Stomach smooth muscle (tissue), 2 donors: ENCODE data around the gene PDE6B.

Source experiments
- H3K27ac ChIP-seq: one replicate; pipeline ENCODE4 v1.7.0; 2013; ENCODE audit warnings: mild to moderate bottlenecking, low read length, inconsistent platforms
- H3K27me3 ChIP-seq, 2 donors: one replicate each; pipeline ENCODE4 v1.7.0; 2013; ENCODE audit warnings: low read length in 2 of 2; ENCODE audit not compliant: insufficient read depth in 2 of 2, control insufficient read depth in 1 of 2
- H3K36me3 ChIP-seq, 2 donors: one replicate each; pipeline ENCODE4 v1.7.0; 2013; ENCODE audit warnings: low read length in 2 of 2; ENCODE audit not compliant: control insufficient read depth in 2 of 2, insufficient read depth in 2 of 2
- H3K4me1 ChIP-seq: one replicate; pipeline ENCODE4 v1.7.0; 2013; ENCODE audit warnings: low read length; ENCODE audit not compliant: control insufficient read depth, insufficient read depth
- H3K4me3 ChIP-seq, 2 donors: one replicate each; pipeline ENCODE4 v1.7.0; 2013; ENCODE audit warnings: low read length in 2 of 2
- H3K9ac ChIP-seq, 2 donors: one replicate each; pipeline ENCODE4 v1.7.0; 2013; ENCODE audit warnings: low read length in 2 of 2, mild to moderate bottlenecking in 1 of 2
- H3K9me3 ChIP-seq, 2 donors: one replicate each; pipeline ENCODE4 v1.7.0; 2013; ENCODE audit warnings: low read length in 2 of 2; ENCODE audit not compliant: control insufficient read depth in 2 of 2
- donor health status: healthy.
- donor health status: Pancreatic carcinoma.

Gene PDE6B

DNA sequence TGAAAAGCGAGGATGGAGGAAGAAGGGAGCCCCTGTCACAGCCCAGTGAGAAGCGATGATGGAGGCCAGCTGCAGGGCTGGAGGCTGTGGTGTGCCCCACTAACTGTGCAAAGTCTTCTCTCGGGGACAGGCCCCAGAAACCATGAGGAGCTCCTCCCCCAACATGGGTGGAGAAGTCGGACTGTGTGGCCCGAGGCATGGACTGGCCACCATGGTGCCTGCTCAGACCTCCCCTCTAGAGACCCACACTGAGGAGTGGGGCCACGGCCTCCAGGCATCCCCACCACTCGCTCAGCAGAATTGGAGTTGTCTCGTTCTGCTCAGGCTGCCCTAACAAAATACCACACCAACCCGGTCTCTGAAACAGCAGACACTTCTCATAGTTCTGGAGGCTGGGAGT lies 12.2 kb upstream of the PDE6B start:
- H3K27ac ChIP-seq = no peak overlapping the region
- no peaks in the 10 kb centered on the region for H3K36me3 ChIP-seq
- no peak overlapping the region for H3K4me3 ChIP-seq
- H3K9ac ChIP-seq = no peak overlapping the region
- H3K9me3 ChIP-seq = peaks cover 0 to 5% of the 10 kb centered on the region in 2 donors
- no peaks in the 10 kb centered on the region for H3K4me1 ChIP-seq
- peaks cover 3 to 19% of the 10 kb centered on the region in 2 donors for H3K27me3 ChIP-seq

DNA sequence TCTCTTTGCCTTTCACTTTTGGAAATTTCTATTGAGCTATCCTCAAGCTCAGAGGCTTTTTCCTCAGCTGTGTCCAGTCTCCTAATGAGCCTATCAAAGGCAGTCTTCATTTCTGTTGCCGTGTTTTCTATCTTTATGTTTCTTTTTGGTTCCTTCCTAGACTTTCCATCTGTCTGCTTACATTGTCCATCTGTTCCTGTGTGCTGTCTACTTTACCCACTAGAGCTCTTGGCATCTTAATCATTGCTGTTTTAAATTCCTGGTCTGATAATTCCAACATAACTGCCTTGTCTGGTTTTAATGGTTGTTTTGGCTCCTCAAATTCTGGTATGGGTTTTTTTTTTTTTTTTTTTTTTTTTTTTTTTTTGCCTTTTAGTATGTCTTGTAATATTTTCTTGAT lies 9.3 kb upstream of the PDE6B start:
- Histone ChIP-seq H3K4me3 (no peak overlapping the region), H3K9ac (no peak overlapping the region), H3K9me3 (no peaks in the 10 kb centered on the region), H3K36me3 (no peaks in the 10 kb centered on the region), H3K27ac (no peak overlapping the region), H3K27me3 (peaks cover 0 to 10% of the 10 kb centered on the region in 2 donors), H3K4me1 (no peaks in the 10 kb centered on the region)

DNA sequence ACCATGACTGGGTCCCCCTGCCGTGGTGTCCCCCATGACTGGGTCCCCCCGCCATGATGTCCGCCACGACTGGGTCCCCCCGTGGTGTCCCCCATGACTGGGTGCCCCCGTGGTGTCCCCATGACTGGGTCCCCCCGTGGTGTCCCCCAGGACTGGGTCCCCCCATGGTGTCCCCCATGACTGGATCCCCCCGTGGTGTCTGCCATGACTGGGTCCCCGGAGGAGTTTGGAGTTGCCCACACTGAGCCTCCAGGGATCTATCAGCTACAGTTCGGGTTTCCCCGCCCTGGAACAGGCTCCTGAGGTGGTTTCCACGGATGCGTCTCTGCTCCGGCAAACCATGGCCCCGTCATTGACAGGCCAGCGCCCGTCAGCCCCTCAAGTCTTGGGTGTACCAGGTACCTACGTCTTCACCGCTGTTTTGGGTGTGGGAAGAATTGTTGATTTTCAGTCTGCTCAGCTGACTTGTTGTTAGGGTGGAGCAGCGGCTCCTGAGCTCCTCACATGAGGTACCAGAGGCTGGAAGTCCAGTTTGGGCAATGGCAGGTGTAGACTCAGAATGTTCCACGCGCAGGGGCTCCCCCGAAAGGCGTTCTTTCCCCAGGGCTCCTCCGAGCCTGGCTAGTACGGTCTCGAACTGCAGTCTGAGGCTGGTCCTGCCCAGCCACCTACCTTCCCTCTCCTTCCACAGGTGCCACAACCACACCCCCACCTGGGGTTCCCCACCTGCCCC lies 8.3 kb upstream of the PDE6B start:
- H3K9ac ChIP-seq = no peak overlapping the region
- no peaks in the 10 kb centered on the region for H3K9me3 ChIP-seq
- H3K4me1 ChIP-seq = no peaks in the 10 kb centered on the region
- H3K4me3 ChIP-seq = no peak overlapping the region
- H3K27me3 ChIP-seq = peaks cover 0 to 6% of the 10 kb centered on the region in 2 donors
- no peak overlapping the region for H3K27ac ChIP-seq
- H3K36me3 ChIP-seq = no peaks in the 10 kb centered on the region

DNA sequence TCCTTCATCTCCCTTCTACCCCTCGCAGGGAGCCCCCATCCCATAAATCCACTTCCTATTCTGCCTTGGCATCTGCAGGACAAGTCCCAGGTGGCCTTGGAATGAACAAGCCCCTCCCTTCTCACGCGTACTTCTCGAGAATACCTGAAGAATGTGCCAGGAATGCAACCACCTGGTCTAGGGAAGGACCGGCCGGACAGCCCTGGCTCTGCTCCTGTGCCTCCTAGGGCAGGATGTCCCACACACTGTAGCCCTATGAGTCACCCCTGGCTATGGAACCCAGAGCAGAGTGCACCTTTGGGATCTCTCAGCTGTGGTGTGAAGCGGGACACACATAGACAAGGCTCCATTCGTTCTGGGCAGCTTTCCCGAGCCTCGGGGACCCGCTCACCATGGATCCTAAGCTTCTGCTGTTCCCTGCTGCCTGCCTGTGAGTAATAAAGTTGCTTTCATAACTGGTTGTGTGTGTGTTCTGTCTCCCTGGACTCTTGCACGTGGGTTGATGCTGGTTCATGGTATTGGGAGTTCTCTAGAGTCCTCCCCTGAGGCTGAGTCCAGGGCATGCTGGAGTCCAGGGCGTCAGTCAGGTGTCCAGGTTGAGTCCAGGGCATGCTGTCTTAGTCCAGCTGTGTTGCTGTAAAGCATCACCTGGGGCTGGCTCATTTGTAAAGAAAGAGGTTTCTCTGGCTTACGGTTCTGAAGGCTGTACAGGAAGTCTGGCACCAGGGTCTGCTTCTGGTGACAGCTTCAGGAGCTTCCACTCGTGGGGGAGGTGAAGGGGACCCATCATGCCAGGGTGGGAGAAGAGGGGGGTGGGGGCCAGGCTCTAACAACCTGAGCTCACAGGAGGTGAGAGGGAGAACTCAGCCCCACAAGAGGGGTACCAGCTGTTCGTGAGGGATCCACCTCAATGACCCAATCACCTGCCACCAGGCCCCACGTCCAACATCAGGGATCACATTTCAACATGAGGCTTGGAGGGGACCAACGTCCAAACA lies 7.4 kb upstream of the PDE6B start:
- Histone ChIP-seq H3K27me3 (peaks cover 0 to 6% of the 10 kb centered on the region in 2 donors), H3K9me3 (no peaks in the 10 kb centered on the region), H3K9ac (no peak overlapping the region), H3K36me3 (no peaks in the 10 kb centered on the region), H3K27ac (no peak overlapping the region), H3K4me3 (no peak overlapping the region), H3K4me1 (no peaks in the 10 kb centered on the region)

DNA sequence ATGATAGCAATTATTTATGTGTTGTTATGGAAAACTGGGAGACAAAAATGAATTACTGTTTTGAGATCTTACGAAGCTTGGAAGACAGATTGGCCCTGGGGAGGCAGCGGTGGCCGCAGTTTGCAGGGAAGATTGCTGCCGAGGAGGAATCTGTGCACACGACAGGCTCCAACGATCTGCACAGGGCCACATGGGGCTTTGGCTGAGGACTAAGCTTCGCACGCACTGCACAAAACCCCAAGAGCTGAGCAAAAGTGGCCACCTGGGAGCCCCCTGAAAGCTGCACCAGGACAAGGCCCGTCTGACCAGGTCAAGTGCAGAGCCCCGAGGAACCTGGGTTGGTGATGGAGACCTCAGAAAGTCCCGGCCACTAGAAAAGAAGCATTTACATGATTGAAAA lies 5.2 kb upstream of the PDE6B start:
- Histone ChIP-seq H3K36me3 (no peaks in the 10 kb centered on the region), H3K4me1 (no peaks in the 10 kb centered on the region), H3K9ac (no peak overlapping the region), H3K27me3 (peaks cover 0 to 6% of the 10 kb centered on the region in 2 donors), H3K9me3 (no peaks in the 10 kb centered on the region), H3K27ac (no peak overlapping the region), H3K4me3 (no peak overlapping the region)

GRCh38 chr4:620851-621261 lies 4.5 kb upstream of the PDE6B start:
- Histone ChIP-seq H3K27me3 (peaks cover 0 to 6% of the 10 kb centered on the region in 2 donors), H3K9ac (no peak overlapping the region), H3K36me3 (no peaks in the 10 kb centered on the region), H3K4me1 (no peaks in the 10 kb centered on the region), H3K4me3 (no peak overlapping the region), H3K9me3 (no peaks in the 10 kb centered on the region), H3K27ac (no peak overlapping the region)

DNA sequence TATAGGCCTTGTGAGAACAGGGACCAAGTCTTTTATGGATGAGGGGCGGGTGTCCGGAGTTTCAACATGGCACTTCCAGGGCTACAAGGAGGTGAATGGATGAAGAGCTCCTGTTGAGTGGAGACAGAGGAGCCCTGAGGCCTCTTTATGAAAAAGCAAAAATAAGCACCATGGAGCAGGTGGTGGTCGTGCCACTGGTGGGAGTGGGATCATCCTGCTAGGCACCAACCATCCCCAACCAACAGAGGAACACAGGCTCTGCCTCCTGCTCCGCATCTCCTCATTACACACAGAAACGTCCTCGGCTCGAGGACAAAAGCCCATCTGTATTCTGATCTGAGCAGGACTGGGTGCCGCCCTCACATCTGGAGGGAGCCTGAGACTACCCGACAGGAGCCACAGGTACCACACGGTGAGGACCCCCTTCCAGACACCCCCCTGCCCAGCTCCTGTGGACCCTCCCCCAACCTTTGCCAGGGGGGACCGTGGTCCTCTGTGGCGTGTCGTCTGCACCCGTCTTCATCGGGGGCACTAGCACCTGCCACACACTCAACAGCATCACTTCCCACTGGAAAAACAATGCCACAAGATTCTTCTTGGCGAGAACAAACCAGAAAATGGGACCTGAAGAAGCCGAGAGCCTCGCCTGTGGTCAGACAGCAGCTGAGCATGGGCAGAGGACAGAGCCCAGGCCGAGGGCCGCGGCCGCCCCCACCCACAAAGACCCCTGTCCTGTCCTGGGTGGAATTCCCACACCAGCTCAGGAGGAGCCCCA lies 3.9 kb upstream of the PDE6B start:
- Histone ChIP-seq H3K36me3 (no peaks in the 10 kb centered on the region), H3K27ac (no peak overlapping the region), H3K27me3 (peaks cover 0 to 6% of the 10 kb centered on the region in 2 donors), H3K9ac (no peak overlapping the region), H3K4me1 (no peaks in the 10 kb centered on the region), H3K4me3 (no peak overlapping the region), H3K9me3 (no peaks in the 10 kb centered on the region)

GRCh38 chr4:622071-622995 lies 3.0 kb upstream of the PDE6B start:
- no peaks in the 10 kb centered on the region for H3K36me3 ChIP-seq
- H3K27me3 ChIP-seq = peaks cover 0 to under 1% of the 10 kb centered on the region in 2 donors
- H3K27ac ChIP-seq = no peak overlapping the region
- no peaks in the 10 kb centered on the region for H3K4me1 ChIP-seq
- H3K4me3 ChIP-seq = no peak overlapping the region
- no peak overlapping the region for H3K9ac ChIP-seq
- no peaks in the 10 kb centered on the region for H3K9me3 ChIP-seq

DNA sequence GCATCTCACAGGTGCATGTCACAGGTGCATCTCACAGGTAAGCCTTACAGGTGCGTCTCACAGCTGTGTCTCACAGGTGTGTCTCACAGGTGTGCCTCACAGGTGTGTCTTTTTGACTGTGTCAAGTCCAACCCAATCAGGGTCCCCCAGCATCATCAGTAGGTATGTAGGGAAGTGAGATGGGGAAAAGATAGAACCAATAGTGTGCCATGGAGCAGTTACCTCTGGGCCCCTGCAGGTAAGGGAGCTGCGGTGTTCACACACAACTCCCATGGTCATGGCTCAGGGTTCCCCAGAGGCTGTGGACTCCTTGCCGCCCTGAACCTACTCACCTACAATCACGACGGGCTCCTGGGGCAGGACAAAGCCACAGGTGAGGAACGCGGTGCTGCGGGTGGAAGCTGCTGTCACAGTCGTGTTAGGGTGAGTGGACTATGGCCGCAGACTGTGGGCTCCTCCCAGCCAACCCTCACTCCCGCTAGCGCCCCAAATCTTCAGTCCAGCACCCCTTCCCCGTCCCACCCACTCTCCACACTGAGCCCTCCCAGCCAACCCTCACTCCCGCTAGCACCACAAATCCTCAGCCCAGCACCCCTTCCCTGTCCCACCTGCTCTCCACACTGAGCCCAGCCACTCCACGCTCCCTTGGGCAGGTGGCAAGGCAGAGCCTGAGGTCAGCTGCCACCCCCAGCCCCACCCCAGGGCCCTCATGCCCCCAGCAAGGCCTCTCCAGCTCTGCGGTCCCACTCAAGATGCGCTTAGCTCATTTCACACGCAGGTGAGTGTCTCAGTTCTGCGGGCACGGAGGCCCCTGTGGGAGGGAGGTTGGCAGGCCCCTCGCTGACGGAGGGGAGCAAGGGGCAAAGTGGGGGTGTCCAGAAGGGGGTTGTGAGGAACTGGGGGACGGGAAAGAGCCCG lies 2.1 kb upstream of the PDE6B start:
- Histone ChIP-seq H3K4me1 (no peaks in the 10 kb centered on the region), H3K9me3 (no peaks in the 10 kb centered on the region), H3K36me3 (no peaks in the 10 kb centered on the region), H3K9ac (no peak overlapping the region), H3K27ac (no peak overlapping the region), H3K4me3 (no peak overlapping the region), H3K27me3 (peaks cover 2 to 3% of the 10 kb centered on the region in 2 donors)
